ENCODE results near the gene RIT2.

RIT2 gene

DNA sequence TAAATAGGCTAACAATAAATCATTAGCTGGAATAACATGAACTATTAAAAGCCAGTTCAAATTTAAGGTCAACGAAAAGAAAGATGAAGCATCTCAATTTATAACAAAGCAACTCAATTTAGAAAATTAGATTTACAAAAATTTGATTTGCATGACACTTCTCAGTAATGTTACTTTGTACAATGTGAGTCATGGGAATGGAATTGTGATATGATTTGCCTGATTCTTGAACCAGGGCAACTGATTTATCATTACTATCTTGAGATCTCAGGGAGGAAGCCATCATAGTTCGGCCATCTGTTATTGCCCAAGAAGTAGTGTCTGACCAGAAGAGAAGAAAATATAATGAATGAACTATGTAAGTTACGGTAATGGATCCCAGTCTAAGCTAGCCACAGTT lies 193.1 kb downstream of the RIT2 start:
- DNase-seq = no peak

DNA sequence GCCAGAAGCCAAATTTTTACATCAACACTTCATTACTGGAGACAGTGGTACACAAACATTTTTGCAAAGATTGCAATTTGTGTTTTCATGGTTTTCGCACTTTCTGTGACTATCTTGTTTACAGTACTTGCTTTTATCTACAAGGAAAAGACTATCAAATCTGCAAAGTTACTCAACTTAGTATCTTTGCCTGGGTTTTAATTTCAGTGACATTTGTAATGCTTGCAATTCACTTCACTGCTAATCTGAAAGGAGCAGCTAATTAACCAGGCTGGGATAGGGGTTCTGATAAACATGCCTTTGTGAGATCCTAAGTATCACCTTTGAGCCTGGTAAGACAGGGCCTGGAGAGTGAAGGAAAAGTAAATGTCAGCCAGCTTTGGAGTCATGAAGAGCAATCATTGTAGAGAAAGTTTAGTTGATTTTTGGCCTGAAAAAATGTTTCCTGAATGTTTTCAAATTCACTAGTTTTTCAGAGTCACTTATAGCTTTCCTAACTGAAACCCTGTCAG lies 194.2 kb downstream of the RIT2 start:
- no peak for DNase-seq

DNA sequence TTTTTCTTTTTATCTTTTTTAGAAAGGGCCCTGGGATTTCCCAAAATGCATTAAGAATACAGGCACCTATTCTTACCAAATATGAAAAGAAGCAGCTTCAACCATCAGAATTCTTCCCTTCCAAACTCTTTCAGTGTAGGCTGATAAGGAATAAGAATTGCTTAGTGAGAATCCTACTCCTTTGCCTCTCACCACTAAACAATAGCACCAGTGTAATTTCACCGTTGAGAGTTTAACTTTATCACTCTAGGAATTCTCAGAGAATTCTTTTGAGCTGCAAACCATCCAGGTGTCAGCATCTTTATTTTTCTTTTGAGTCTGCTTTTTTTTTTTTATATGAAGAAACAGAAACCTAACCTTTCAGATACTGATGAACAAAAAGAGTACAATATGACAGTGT lies 194.9 kb downstream of the RIT2 start:
- no peak for DNase-seq

DNA sequence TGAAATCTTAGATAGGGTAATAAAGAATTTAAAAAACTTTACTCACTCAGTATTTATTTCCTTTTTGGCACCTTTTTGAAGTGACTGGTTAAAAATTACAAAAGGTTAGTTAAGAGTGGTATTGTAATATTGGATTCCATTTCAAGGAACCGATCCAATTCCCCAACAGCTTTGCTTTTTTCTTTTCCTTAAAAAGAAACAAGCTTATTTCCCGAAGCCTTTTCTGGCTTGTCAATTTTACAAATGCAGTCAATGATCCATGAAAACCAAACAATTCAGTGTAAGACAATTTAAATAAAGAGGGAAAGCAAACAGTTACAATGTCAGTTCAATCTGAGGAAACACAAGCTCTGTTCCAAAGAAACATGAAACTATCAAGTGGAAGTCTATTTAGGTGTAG lies 200.2 kb downstream of the RIT2 start:
- no peak for DNase-seq

DNA sequence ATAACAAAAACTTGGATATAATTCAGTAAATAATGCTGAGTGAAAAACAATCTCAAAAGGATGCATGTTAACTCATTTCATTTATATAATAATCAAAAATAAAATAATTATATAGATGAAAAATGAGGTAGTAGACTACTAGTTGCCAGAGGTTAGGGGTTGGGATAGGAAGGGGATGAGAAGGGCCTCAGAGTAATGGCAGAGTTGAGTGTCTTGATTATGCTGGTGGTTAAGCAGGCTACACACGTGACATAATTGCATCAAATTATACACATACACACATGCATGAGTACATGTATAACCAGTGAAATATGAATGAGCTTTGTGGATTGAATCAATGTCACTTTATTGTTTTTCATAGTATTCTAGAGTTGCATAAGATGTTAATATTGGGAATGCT lies 201.0 kb downstream of the RIT2 start:
- DNase-seq = no peak

DNA sequence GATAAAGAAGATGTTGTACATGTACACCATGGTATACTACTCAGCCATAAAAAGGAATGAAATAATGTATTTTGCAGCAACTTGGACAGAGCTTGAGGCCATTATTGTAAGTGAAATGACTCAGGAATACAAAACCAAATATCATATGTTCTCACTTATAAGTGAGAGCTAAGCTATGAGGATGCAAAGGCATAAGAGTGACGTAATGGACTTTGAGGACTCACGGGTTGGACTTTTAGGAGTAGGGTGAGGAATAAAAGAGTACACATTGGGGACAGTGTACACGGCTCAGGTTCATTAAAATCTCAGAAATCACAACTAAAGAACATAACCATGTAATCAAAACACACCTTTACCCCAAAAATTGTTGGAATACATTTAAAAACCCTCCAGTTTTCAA lies 206.4 kb downstream of the RIT2 start:
- DNase-seq = no peak

DNA sequence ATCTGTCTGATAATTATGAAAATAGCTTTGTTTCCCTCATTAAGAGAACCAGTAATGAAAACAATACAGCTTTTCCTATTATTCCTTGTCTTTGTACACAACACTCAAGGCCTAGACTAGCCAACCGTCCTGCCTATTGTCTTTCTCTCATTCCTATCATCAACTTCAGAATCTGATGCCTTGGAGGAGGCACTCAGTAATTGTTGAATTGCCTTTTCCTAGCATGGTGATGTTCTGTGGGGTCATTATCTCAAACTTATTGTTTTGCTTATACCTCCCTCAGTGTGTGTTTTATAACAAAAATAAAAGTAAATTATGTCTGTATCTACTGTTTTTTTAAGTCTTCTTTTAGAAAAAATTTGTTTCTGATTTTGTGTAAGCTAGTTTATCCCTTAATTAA lies 208.7 kb downstream of the RIT2 start:
- no peak for DNase-seq

DNA sequence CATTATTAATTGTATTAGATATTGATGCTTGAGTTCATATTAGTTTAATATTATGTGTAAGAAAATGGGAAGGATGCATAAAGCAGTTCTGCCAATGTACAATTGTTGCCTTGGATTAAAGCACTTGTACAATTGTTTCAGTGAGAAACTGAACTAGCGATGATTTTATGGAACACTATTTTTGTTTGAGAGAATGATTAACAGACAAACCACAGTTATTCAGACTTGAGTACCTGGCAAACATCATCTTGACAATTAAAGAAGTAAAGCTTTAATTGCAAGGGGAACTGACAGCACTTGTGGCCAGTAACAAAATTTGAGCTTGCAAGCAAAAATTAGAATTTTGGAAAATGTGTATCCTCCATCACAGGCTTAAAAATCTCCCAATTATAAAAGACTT lies 214.3 kb downstream of the RIT2 start:
- DNase-seq = no peak

DNA sequence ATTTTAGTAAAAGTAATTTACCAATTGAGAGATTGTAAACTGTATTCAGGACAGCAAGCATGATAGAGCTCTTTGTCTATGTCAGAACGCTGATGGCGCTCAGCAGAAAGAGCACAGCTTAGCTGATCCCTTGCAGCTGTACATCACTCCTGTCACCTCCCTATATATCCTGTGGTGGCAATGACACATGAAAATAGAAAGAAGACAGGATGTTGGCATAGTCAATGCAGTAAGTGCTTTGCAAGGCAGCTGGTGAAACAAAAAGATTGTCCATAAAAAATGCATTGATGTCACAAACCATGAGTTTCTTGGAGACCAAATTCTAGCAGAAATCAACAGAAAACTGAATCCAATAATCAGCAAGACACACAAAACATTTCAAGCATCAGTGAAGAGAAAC lies 221.5 kb downstream of the RIT2 start:
- no peak for DNase-seq

DNA sequence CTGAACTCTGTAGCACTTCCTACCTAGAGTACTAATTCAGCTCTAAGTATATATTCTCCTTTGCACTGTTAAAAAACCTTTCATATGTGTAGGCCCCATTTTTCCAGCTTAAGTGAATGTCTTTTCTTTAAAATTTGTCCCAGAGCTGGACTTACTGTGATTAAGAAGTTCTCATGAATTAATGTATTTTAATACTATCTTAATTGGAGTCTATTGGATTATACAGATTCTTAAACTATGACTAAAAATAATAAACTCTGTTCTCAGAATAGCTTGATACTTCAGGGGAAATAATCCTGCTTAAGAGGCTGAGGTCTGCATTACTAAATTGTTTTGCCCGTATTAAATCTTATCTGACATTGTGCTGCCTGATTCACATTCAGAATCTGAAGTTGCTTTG lies 223.3 kb downstream of the RIT2 start:
- DNase-seq = no peak

DNA sequence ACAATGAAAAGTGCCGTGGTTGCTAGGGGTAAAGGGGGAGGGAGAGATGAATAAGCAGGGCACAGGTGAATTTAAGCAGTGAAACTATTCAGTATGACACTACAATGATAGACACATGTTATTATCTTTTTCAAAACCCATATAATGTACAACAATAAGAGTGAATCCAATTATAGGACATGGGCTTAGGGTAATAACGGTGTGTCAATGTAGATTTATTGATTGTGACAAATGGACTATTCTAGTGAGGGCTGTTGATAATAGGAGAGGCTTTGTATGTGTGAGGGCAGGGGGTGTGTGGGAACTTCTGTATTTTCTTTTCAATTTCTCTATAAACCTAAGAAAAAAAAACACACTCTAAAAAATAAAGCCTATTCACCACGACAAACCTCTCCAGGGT lies 223.8 kb downstream of the RIT2 start:
- no peak for DNase-seq

DNA sequence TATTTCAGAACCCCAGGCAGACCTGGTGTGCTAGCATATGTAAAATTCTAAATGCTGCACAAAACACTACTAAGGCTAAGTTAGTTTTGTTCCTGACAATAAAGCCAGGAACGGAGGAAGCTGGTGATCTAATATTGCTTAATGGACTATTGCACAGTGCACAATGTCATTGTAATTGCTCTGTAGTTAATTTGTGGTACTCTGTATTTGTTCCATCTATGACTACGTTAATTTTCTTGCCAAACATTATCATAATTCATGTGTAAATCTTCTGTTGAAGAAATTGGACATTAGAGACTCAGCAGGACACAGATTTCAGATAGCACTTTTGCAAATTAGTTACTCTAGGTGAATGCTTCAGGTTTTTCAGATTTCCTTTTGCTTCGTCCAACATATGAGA lies 232.3 kb downstream of the RIT2 start:
- no peak for DNase-seq

DNA sequence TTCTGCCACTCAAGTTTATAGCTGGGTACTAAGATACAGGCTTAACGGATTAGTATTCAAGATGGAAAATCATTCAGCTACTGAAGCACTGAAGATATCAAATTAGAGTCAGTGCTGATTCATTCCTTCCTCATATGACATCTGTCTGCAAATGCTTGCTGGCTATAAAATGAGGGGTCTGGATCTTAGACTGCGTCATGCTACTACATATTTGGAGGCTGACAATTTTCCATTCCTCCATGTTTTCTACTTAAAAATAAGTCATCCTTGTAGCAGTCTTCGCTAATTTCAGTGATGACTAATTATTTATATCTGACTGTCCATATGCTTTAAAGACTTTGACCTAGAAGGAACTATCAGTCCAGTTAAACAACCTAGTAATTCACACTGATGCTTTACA lies 233.4 kb downstream of the RIT2 start:
- DNase-seq = no peak

DNA sequence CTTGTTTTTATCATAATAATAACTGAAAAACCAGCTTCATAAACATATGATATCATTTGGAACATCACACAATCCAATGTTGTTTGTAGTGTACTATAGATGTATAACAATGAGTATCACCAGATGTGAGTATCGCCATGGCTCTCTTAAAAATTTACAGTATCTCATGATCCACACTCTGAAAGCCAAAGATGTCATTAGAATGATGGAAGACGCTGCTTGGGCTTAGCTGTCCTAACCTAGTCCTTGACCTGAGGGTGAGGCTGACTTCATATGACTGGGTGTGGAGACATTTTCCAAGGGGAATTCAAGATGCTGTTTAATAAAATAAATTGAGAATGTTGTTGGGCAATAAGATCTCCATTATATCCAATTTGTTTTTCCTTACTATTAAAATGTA lies 242.6 kb downstream of the RIT2 start:
- DNase-seq = no peak

DNA sequence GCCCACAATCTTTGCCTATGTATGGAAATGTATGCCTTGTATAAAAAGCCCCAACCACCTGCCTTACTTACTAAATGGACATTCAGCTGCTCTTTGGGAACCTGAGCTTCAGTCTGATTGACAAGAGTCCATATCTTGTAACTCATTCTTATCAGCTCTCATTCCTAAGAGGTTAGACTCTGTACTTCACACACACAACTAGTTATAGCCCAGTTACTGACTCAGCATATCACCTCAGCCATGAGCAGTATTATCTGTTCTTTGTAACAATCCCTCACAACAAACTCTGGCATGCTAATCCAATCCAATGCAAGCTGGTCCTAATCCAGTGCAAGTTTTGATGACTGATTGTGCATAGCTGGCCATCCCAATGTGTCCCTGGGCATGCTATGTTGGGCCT lies 250.6 kb downstream of the RIT2 start:
- no peak for DNase-seq

DNA sequence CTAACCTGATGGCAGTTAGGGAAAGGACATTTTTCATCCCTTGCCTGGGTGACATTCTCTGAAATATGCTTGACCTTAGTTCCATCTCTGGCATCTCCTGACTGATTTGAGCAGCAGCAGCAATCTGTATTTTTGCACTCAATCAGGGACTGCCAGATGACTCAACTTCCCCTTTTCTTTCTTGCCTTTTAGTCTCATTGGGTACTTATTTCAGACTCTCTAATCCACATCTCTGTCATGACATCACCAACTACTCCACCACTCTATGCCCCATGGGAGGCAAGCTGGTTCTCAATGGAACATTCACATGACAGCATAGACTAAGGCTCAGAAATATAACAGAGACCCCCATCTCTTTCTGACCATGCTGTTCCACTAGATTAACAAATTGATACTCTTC lies 254.2 kb downstream of the RIT2 start:
- DNase-seq = no peak

DNA sequence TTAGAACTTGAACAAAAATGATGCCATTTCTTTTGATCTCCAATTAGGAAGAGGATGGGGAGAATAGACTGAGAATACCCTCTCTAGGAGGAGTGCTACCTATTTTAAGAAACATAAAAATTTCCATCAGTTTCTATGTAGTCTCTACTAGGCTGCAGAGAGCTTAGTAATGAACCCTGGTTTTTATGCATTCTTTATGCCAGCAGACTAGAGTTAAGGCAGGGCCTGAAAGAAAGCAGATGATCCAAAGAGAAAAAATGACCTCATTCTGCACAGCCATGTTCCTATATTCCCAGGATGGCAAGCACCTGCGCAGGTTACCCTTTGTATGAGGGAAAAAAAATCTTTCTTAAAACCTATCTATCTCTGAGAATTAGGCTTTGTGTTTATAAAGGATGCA lies 254.9 kb downstream of the RIT2 start:
- DNase-seq = no peak

DNA sequence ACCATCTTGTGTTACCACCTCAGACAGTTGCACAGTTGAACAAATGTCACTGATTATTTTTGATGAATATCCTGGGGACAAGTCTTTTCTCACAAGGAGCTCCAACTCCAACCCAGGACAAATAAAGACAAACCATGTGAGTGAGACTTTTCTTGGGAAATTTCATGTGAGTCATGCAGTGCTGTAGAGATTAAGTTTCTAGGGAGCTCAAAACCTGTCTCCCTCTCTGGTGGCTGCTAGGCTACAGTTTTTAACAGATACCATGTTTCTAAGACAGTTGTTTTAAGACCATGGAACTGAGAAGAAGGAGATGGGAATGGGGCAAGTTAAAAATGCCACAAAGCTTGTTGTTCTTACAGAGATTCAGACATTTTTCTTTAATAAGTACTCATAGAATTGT lies 255.5 kb downstream of the RIT2 start:
- no peak for DNase-seq

DNA sequence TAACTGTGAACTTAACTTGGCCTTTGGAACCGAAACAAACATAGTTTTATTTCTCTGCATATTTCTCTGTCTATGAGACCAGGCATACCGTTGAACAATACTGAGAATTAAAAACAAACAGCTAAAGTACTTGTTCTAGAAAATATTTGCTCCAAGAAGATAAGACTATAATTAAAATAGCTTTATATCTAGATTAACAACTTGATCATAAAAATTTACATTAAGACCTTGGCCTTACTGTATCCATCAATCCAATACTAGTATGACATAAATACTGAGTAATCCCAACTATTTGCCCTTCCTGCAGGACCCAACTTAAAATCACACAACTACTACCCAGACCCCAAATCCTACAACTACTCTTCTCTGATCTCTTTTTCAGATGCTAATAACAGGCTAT lies 260.9 kb downstream of the RIT2 start:
- DNase-seq = no peak

DNA sequence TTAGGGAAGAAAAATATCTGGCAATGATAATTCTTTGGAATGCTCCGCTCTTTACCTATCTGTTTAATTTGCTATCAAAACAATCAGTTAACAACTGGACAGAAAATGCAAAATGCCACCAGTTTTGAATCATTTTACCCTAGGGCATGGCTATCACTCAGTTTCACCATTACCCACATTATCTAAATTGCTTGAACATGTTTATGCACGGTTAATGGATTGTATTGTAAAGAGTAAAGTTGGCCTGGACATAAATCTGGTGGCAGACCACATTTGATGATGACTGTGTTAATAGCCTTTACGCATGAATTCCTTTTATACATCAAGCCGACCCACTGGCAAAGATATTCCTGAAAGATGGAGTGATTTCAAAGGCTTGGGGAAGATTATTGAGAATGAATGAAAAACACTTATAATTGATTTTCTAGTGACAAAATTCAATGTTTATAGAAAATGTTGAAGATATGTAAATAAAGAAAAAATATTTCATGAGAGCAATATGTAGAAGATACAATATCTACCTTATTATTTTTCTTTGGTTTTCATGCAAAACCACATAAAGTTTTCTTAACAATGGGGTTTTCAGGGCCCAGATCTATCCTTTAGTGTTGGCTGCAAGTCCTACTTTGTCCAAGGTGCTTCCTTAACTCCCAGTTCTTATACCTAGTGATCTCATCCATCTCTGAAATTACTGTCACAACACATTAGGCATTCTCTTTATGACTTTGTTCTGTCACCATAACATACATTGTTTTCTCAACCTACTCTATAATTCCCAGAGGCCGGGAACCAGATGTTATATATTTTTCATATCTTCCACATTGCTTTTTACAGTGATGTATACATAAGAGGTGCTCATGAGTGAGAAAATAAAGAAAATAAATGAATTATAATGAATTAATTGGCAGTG lies 265.1 kb downstream of the RIT2 start:
- DNase-seq = no peak

DNA sequence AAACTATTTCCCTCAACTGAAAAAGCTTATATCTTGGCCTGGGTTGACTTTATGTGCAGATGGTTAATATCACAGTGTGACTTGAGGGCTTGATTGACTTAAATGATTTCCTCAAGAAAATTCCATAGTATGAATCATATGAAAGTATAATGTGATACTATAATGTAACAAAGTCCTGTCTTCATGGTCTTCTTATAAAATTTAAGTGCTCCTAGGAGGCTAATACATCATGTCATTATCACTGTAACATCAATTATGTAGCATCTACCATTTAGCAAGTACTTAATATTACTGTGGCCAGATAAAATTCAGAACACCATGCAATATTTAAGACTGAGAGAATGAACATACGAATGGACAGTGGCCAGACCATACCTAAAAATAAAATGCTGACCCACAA lies 276.1 kb downstream of the RIT2 start:
- DNase-seq = no peak

DNA sequence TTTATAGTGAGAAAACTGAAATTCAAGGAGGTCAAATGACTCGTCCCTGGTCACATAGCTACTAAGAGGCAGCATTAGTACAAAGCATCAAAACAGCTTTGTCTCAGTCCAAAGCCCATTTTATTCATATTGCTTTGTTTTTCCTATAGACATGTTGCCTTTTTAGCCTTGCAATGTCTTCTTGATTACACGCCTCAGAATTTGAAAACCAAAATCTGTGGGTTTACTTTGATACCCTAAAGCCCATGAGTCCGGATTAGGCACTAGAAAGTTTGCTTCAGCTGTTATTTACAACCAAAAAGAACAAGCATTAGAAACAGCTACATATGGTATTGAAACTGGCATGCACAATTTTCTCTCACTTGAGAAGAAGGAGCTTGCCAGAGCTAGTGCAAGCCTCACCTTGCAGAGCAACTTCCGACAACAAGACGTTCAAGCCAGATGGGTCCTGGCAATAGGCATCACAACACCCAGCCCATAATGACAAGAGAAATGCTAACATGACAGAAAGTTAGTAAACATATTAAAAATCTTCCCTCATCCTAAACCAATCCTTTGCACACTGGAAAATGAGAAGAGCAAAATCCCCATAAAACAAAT lies 276.8 kb downstream of the RIT2 start:
- no peak for DNase-seq

DNA sequence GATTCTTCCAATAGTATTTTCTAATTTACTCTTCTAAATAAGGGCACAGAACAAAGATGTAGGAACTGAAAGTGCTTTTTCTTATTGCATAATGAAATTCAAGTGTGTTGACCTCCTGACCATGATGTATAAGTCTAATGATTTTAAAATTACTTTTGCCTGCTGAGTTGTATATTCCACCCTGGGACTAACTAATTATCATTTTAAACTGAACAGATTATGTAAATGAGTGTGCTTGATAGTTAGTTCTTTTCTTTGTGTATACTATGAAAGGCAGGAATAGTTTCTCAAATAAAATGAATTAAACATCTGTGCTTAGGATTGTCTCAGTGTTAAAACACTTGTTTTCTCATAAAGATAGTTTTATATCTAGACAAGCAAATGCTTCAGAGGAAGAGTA lies 284.5 kb downstream of the RIT2 start:
- no peak for DNase-seq

DNA sequence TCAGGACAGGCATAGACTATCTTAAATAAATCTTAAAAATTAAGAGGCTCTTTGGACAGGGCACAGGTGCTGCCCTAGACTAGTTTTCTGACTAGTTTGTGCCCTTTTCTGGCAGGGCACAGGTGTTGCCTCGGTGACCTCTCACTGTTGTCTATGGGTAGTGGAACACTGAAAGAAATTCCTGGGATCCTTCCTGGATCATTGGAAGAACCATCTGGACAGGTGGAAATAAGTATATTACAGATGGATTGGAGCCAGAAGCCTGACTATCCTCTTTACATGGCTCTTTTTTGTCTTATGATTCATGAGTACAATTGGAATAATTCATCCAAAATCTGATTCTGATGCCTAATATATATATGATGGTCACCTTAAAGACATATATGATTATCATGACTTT lies 286.6 kb downstream of the RIT2 start:
- DNase-seq = no peak

DNA sequence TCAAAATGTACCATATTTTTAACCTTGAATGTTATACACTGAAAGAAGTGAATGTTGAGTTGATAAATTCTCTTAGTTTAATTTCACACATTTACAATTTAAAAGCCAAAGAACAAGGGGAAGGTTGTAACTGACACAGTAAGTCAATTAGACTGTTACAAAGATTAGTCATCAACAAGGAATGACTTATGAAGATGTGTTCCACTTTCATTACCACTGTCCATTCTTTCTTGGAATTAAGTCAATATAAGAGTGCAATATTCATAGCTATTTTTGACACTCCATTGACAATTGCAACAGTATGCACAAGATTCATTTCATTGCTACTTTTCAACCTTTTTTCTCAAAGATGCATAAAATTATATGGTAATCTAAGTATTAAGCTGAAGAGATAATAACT lies 291.3 kb downstream of the RIT2 start:
- no peak for DNase-seq

Data from activated CD4-positive, alpha-beta T cell treated with anti-CD3 and anti-CD28 coated beads, Interleukin-2, Interleukin-6, amounts not matched to agents 100 ng/mL and 50 ng/mL, durations not matched to agents 16 hours and 8 hours (primary cell).